ENCODE measurements around the gene SLC2A1. TPM values are rescaled to one million over a fixed set of nuclear protein-coding genes. Genes with fewer than 3 reads are reported as not detected.

Gene SLC2A1
- total and polyA plus RNA-seq, 2 of the 13 experiments (the other 11 are each of a cell fraction or from before 2014, with no cell fraction given) = 125 to 423 TPM

DNA sequence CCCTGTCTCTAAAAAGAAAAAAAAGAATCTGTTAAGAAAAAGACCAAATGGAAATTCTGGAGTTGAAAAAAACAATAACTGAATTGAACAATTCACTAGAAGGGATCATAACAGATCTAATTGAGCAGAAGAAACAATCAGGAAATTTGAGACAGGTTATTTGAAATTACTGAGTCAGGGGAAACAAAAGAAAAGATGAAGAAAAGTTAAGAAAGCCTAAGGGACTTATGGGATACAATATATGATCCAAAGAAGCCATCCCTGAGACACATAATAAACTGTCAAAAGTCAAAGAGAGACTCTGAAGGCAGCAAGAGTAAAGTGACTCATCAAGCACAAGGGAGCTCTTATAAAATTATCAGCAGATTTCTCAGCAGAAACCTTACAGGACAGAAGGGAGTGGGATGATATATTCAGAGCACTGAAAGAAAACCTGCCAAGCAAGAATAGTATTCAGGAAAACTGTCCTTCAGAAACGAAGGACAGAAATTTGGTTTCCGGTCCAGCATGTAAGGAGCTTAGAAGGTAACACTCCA, 44.5 kb downstream of the SLC2A1 start:
- no peak overlapping the region for H3K27ac ChIP-seq (ENCODE audit: extremely low read length, insufficient read depth, low read length)
- no peaks in the 10 kb centered on the region for H4K20me1 ChIP-seq (ENCODE audit: insufficient read depth, low read length)
- 38% methylated on average over 2 of the region's 2 CpGs for WGBS (ENCODE audit: low lambda C conversion rate)
- intact Hi-C loops (cut with micrococcal nuclease; ENCODE audit: unreplicated experiment) (no loop called here), in situ Hi-C loops (cut with HindIII; ENCODE audit: extremely low pct_ligation_motif_present, low pct_unique_long_range_greater_than_20kb) (loop anchor here (5.0 to 25.0 kb wide), 2 partner anchors 158 to 498 kb away; no protein-coding TSS in a partner anchor)
- POLR2A ChIA-PET = no interaction called here
- H3K9ac ChIP-seq (ENCODE audit: insufficient read depth, low read depth, low read length) = no peak overlapping the region
- H3K4me3 ChIP-seq (replicated peaks in 1 of 3; ENCODE audit: insufficient read depth in 1 of 3, low read depth in 2 of 3, low read length in 3 of 3) = no peak overlapping the region
- no TSS peak for BruUV-seq (replicated peaks)
- no peak overlapping the region for H2AFZ ChIP-seq (ENCODE audit: low read length)
- TF ChIP-seq ZNF160 (CRISPR knock-in tag; IDR thresholded peaks at IDR 0.05) = peak; percentile 73; the same call in 1 of the 2 replicates
- TF ChIP-seq WIZ (CRISPR knock-in tag; IDR thresholded peaks at IDR 0.05) = no peak
- no peak for TF ChIP-seq SOX13 (IDR thresholded peaks at IDR 0.05)
- no peak for TF ChIP-seq SOX13 (CRISPR knock-in tag; conservative IDR thresholded peaks at IDR 0.05 in 1 of 2, IDR thresholded peaks at IDR 0.05 in 1 of 2)
- H3K79me2 ChIP-seq (ENCODE audit: insufficient read depth, low read length) = no peaks in the 10 kb centered on the region
- ATAC-seq = no peak
- no peak overlapping the region for H3K4me2 ChIP-seq (ENCODE audit: low read depth, low read length)
- CTCF ChIA-PET (ENCODE audit: low intra/inter-chr PET ratio, low total read pairs) = interaction anchor here (1.4 to 3.9 kb wide), 2 partner anchors 136 to 159 kb away, joined by 5 to 115 read pairs; no protein-coding TSS in a partner anchor
- H3K27me3 ChIP-seq (ENCODE audit: control insufficient read depth in 1 of 2, insufficient read depth in 2 of 2, low read length in 2 of 2) = no peaks in the 10 kb centered on the region; a peak in 1 of 5 replicates
- no peaks in the 10 kb centered on the region for H3K4me1 ChIP-seq (ENCODE audit: insufficient read depth, low read length)
- H3K36me3 ChIP-seq (replicated peaks in 1 of 2; ENCODE audit: control insufficient read depth in 1 of 2, insufficient read depth in 2 of 2, low read length in 2 of 2) = no peaks in the 10 kb centered on the region
- H3K9me3 ChIP-seq (ENCODE audit: low read length) = peaks cover 10% of the 10 kb centered on the region; the same call in 1 of the 2 replicates
- DNase-seq (ENCODE audit: low spot score) = no peak
- FAIRE-seq = no peak

DNA sequence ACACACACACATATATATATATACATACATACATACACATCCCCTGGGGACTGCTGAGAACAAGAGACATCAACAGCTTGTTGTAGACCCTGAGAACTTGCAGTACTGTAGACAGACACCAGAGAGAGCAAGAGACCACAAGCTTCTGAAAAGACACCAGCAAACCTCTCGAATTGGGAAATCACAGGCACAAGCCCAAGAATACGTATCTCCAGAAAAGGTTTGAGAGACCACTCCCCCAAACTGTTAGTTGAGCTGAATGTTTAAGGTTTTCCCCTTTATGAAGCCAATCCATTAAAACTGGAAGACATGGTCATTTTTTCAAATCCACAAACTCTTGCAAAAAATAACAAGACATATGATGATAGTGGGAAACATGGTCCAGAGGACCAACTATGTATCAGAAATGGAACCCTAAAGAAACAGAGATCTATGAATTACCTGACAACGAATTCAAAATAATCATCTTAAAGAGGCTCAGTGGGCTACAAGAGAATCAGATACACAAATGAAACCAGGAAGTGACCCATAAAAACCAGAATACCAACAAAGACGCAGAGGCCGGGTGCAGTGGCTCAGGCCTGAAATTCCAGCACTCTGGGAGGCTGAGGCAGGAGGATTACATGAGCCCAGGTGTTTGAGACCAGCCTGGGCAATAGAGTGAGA, 45.1 kb downstream of the SLC2A1 start:
- Histone ChIP-seq H3K4me2 (ENCODE audit: low read depth, low read length) (no peak overlapping the region), H3K79me2 (ENCODE audit: insufficient read depth, low read length) (no peaks in the 10 kb centered on the region), H3K9me3 (ENCODE audit: low read length) (peaks cover 10% of the 10 kb centered on the region; the same call in 1 of the 2 replicates), H3K9ac (ENCODE audit: insufficient read depth, low read depth, low read length) (no peak overlapping the region), H3K4me3 (replicated peaks in 1 of 3; ENCODE audit: insufficient read depth in 1 of 3, low read depth in 2 of 3, low read length in 3 of 3) (no peak overlapping the region), H3K36me3 (replicated peaks in 1 of 2; ENCODE audit: control insufficient read depth in 1 of 2, insufficient read depth in 2 of 2, low read length in 2 of 2) (no peaks in the 10 kb centered on the region), H3K4me1 (ENCODE audit: insufficient read depth, low read length) (no peaks in the 10 kb centered on the region), H3K27me3 (ENCODE audit: control insufficient read depth in 1 of 2, insufficient read depth in 2 of 2, low read length in 2 of 2) (no peaks in the 10 kb centered on the region; a peak in 1 of 5 replicates), H2AFZ (ENCODE audit: low read length) (no peak overlapping the region), H3K27ac (ENCODE audit: extremely low read length, insufficient read depth, low read length) (no peak overlapping the region), H4K20me1 (ENCODE audit: insufficient read depth, low read length) (no peaks in the 10 kb centered on the region)
- 33% methylated on average over 5 of the region's 5 CpGs for WGBS (ENCODE audit: low lambda C conversion rate)
- ChIA-PET POLR2A (interaction anchor here (1.1 kb wide), 1 partner anchor 160 kb away, joined by 3 read pairs; no protein-coding TSS in a partner anchor), CTCF (ENCODE audit: low intra/inter-chr PET ratio, low total read pairs) (interaction anchor here (1.4 to 3.9 kb wide), 2 partner anchors 136 to 160 kb away, joined by 5 to 115 read pairs; no protein-coding TSS in a partner anchor)
- FAIRE-seq = peak; percentile 92
- no TSS peak for BruUV-seq (replicated peaks)
- DNase-seq (ENCODE audit: low spot score) = peak; percentile 84
- intact Hi-C loops (cut with micrococcal nuclease; ENCODE audit: unreplicated experiment) (loop anchor here (1.0 kb wide), 2 partner anchors 135 to 161 kb away; no protein-coding TSS in a partner anchor), in situ Hi-C loops (cut with HindIII; ENCODE audit: extremely low pct_ligation_motif_present, low pct_unique_long_range_greater_than_20kb) (loop anchor here (5.0 to 25.0 kb wide), 2 partner anchors 159 to 499 kb away; no protein-coding TSS in a partner anchor)
- ATAC-seq = peak; percentile 74
- no peak for TF ChIP-seq SOX6 (IDR thresholded peaks at IDR 0.05)
- no peak for TF ChIP-seq SOX6 (CRISPR knock-in tag; IDR thresholded peaks at IDR 0.05)
- peak; percentile 98 for TF ChIP-seq STAG1 (CRISPR knock-in tag; IDR thresholded peaks at IDR 0.05)
- peak; percentile 88 for TF ChIP-seq RAD21 (CRISPR knock-in tag; IDR thresholded peaks at IDR 0.05)
- peak; percentile 99 for TF ChIP-seq SMC3 (IDR thresholded peaks at IDR 0.05; ENCODE audit: low read length)
- TF ChIP-seq, protein P1, sequence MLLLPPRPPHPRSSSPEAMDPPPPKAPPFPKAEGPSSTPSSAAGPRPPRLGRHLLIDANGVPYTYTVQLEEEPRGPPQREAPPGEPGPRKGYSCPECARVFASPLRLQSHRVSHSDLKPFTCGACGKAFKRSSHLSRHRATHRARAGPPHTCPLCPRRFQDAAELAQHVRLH (CRISPR knock-in tag; IDR thresholded peaks at IDR 0.05; ENCODE audit: borderline replicate concordance, low read depth) = 0 out of 2 replicates have a peak, but pooled peaks have one; percentile 49
- TF ChIP-seq GATAD2A (CRISPR knock-in tag; IDR thresholded peaks at IDR 0.05) = 0 out of 2 replicates have a peak, but pooled peaks have one; percentile 16
- no peak for TF ChIP-seq HOXD1 (CRISPR knock-in tag; IDR thresholded peaks at IDR 0.05)
- TF ChIP-seq ZNF607 (CRISPR knock-in tag; IDR thresholded peaks at IDR 0.05; ENCODE audit: borderline replicate concordance) = no peak
- TF ChIP-seq ZSCAN20 (CRISPR knock-in tag; IDR thresholded peaks at IDR 0.05; ENCODE audit: borderline replicate concordance) = no peak
- TF ChIP-seq ZNF180 (CRISPR knock-in tag; IDR thresholded peaks at IDR 0.05; ENCODE audit: borderline replicate concordance, low read depth) = no peak
- peak; percentile 82 for TF ChIP-seq CEBPG (CRISPR knock-in tag; IDR thresholded peaks at IDR 0.05)
